OCI-LY7 (cell line): Measurements from ENCODE around the gene PRR18. TPM values are rescaled to one million over a fixed set of nuclear protein-coding genes. Genes with fewer than 3 reads are reported as not detected.

Source experiments
- BruUV-seq: library from RNA; stranded (reverse); fragments of 400-500 nt; replicated peaks from 2 replicates; lab custom pipeline; 2021; lab: Mats Ljungman, UMichigan
- CTCF ChIA-PET: fragments of 300-600 bp; sonication (Branson Sonifier 250); formaldehyde crosslinking; loops from one replicate; lab custom pipeline; 2022; ENCODE audit warnings: antibody characterized with exemption; ENCODE audit not compliant: unreplicated experiment; lab: Charles Lee
- POLR2A ChIA-PET: fragments of 300-600 bp; sonication (Branson Sonifier 250); formaldehyde crosslinking; loops from one replicate; lab custom pipeline; 2022; ENCODE audit warnings: antibody characterized with exemption; lab: Charles Lee
- DNase-seq: peaks from one replicate; pipeline ENCODE4 v3.0.0-alpha.2; 2015; ENCODE audit warnings: low spot score
- H2AFZ ChIP-seq: fragments of 200-600 bp; sonication (generic), shearing (Covaris generic); 2 replicates; pipeline ENCODE4 v1.6.1; 2014; ENCODE audit warnings: mild to moderate bottlenecking, antibody characterized with exemption, low read length, moderate library complexity
- H3K27ac ChIP-seq: fragments of 200-600 bp; sonication (generic); 2 replicates; pipeline ENCODE4 v1.5.1; 2014; ENCODE audit warnings: mixed run types, low read depth, mild to moderate bottlenecking, moderate library complexity, low read length, inconsistent platforms; ENCODE audit not compliant: poor library complexity, severe bottlenecking
- H3K36me3 ChIP-seq: fragments of 200-600 bp; sonication (generic); 2 replicates; pipeline ENCODE4 v1.6.1; 2014; ENCODE audit warnings: mild to moderate bottlenecking, antibody characterized with exemption, low read length, moderate library complexity, mixed read lengths; ENCODE audit not compliant: insufficient read depth
- H3K4me1 ChIP-seq: fragments of 200-600 bp; sonication (generic); 2 replicates; pipeline ENCODE4 v1.5.1; 2014; ENCODE audit warnings: mild to moderate bottlenecking, low read length; ENCODE audit not compliant: insufficient read depth, poor library complexity, severe bottlenecking
- H3K4me2 ChIP-seq: fragments of 200-600 bp; sonication (generic); 2 replicates; pipeline ENCODE4 v1.6.1; 2014; ENCODE audit warnings: mild to moderate bottlenecking, low read length
- H3K4me3 ChIP-seq: fragments of 200-600 bp; sonication (generic); 2 replicates; pipeline ENCODE4 v1.5.1; 2014; ENCODE audit warnings: mild to moderate bottlenecking, low read depth, low read length; ENCODE audit not compliant: poor library complexity, severe bottlenecking
- H3K79me2 ChIP-seq: fragments of 200-600 bp; sonication (generic); 2 replicates; pipeline ENCODE4 v1.6.1; 2016; ENCODE audit warnings: low read depth, mild to moderate bottlenecking, low read length, moderate library complexity, mixed read lengths; ENCODE audit not compliant: insufficient read depth
- H3K9me2 ChIP-seq: fragments of 200-600 bp; sonication (generic); 2 replicates; pipeline ENCODE4 v1.6.1; 2016; ENCODE audit warnings: mild to moderate bottlenecking, low read length, mixed read lengths; ENCODE audit not compliant: insufficient read depth
- H3K9me3 ChIP-seq: fragments of 200-600 bp; sonication (generic); 2 replicates; pipeline ENCODE4 v1.6.1; 2014; ENCODE audit warnings: mild to moderate bottlenecking, mixed run types, low read length, mixed read lengths
- H4K20me1 ChIP-seq: fragments of 200-600 bp; sonication (generic); 2 replicates; pipeline ENCODE4 v1.6.1; 2014; ENCODE audit warnings: mild to moderate bottlenecking, antibody characterized with exemption, low read length, moderate library complexity, mixed read lengths; ENCODE audit not compliant: insufficient read depth
- CTCF ChIP-seq: fragments of 200-600 bp; sonication (generic); conservative IDR thresholded peaks from 2 replicates; pipeline ENCODE4 v1.5.1; 2014; ENCODE audit warnings: mild to moderate bottlenecking, antibody characterized with exemption, low read length, moderate library complexity, mixed read lengths
- EZH2phosphoT487 ChIP-seq: fragments of 200-600 bp; sonication (generic); IDR thresholded peaks from 2 replicates; pipeline ENCODE4 v1.6.1; 2018; ENCODE audit warnings: low read depth, borderline replicate concordance, mild to moderate bottlenecking, mixed run types, antibody characterized with exemption, low read length, moderate library complexity, mixed read lengths
- intact Hi-C: fragments of 100-400 bp; cut with micrococcal nuclease; formaldehyde crosslinking; loops from one replicate; pipeline ENCODE4 v1.10.0; 2022; ENCODE audit not compliant: unreplicated experiment
- total RNA-seq, 2 experiments: library from RNA; depleted of rRNA in 1 of 2; stranded (reverse); fragments of >200 nt in 1 of 2; shearing (Covaris generic) in 1 of 2; gene quantifications; 2 replicates each; pipeline ENCODE4 v1.2.3, GENCODE V29; 2014 to 2022

Gene PRR18
- total RNA-seq, 2 experiments from 2014 or later = 0.13 to 0.38 TPM

GRCh38 chr6:166259296-166259977, 48.8 kb downstream of the PRR18 start:
- Histone ChIP-seq H3K4me2 (peak overlapping the region; percentile 36; the same call in 1 of the 2 replicates), H3K36me3 (no peaks in the 10 kb centered on the region), H3K27ac (no peak overlapping the region), H3K4me3 (no peak overlapping the region), H3K79me2 (no peaks in the 10 kb centered on the region), H3K4me1 (peaks cover 18% of the 10 kb centered on the region), H3K9me3 (no peaks in the 10 kb centered on the region), H2AFZ (peak overlapping the region; percentile 94), H3K9me2 (no peaks in the 10 kb centered on the region), H4K20me1 (no peaks in the 10 kb centered on the region)
- DNase-seq = peak; percentile 22
- ChIA-PET POLR2A (interaction anchor here (0.9 to 1.2 kb wide), 3 partner anchors 11 to 26 kb away, joined by 3 read pairs; no protein-coding TSS in a partner anchor), CTCF (interaction anchor here (0.8 kb wide), 1 partner anchor 8 kb away, joined by 3 read pairs; no protein-coding TSS in a partner anchor)
- intact Hi-C loops = no loop called here
- no TSS peak for BruUV-seq
- TF ChIP-seq CTCF = no peak
- TF ChIP-seq EZH2phosphoT487 = no peak

- BruUV-seq = no TSS peak
- H3K4me3 ChIP-seq = no peak overlapping the region
- H3K27ac ChIP-seq = no peak overlapping the region
- DNase-seq = peak; percentile 30
- no peak for TF ChIP-seq CTCF
- TF ChIP-seq EZH2phosphoT487 = no peak
- ChIA-PET POLR2A (interaction anchor here (1.2 kb wide), 1 partner anchor 120 kb away, joined by 3 read pairs; no protein-coding TSS in a partner anchor), CTCF (no interaction called here)
- intact Hi-C loops = no loop called here
- peaks cover 18% of the 10 kb centered on the region for H3K4me1 ChIP-seq
- peak overlapping the region; percentile 36 for H3K4me2 ChIP-seq
- H3K36me3 ChIP-seq = no peaks in the 10 kb centered on the region
- H3K9me2 ChIP-seq = no peaks in the 10 kb centered on the region
- peak overlapping the region; percentile 94 for H2AFZ ChIP-seq
- no peaks in the 10 kb centered on the region for H4K20me1 ChIP-seq
- no peaks in the 10 kb centered on the region for H3K9me3 ChIP-seq
- H3K79me2 ChIP-seq = no peaks in the 10 kb centered on the region
Measured at GRCh38 chr6:166258854-166259276, 49.3 kb downstream of the PRR18 start.

GRCh38 chr6:166257911-166258318, 50.3 kb downstream of the PRR18 start:
- Histone ChIP-seq H3K9me2 (no peaks in the 10 kb centered on the region), H3K36me3 (no peaks in the 10 kb centered on the region), H3K27ac (no peak overlapping the region), H3K4me1 (peaks cover 28% of the 10 kb centered on the region), H2AFZ (no peak overlapping the region), H4K20me1 (no peaks in the 10 kb centered on the region), H3K4me3 (no peak overlapping the region), H3K4me2 (no peak overlapping the region), H3K79me2 (no peaks in the 10 kb centered on the region), H3K9me3 (no peaks in the 10 kb centered on the region)
- ChIA-PET CTCF (no interaction called here), POLR2A (interaction anchor here (1.2 kb wide), 1 partner anchor 121 kb away, joined by 3 read pairs; no protein-coding TSS in a partner anchor)
- no peak for DNase-seq
- BruUV-seq = no TSS peak
- intact Hi-C loops = no loop called here
- TF ChIP-seq EZH2phosphoT487 = no peak
- TF ChIP-seq CTCF = no peak
